ENCODE measurements around the gene ACOXL.
"Not testable (repeated sequence)": the region's sequence is repeated elsewhere in the genome, so short reads cannot be mapped to it uniquely, and the experiment has no call there.

ACOXL gene

DNA sequence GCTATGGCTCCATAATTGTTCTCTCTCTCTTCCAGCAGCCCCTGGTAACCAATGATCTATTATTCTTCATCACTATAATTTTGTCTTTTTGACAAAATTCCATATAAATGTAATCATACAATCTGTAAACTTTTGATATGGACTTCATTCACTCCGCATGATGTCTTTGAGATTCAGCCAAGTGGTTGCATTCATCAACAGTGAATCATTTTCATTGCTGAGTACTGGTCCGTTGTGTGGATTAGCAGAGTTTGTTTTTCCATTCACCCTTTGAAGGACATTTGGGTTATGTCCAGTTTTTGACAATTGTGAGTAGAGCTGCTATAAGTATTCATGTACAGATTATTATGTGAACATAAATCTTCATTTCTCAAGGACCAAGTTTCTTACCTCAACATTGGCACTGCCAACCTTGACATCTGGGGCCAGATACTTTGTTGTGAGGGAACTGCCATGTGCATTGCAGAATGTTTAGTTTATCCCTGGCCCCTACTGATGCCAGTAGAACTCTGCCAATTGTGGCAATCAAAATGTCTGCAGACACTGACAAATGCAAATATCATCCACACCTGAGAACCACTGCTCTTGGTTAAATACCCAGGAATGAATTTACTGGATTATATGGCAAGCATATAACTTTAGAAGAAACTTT lies 340.0 kb downstream of the ACOXL start:
- no peak for DNase-seq

- DNase-seq, result not testable (repeated sequence)
Observed at GRCh38 chr2:111082659-111083058, 350.3 kb downstream of the ACOXL start.

GRCh38 chr2:111091811-111092211 lies 359.4 kb downstream of the ACOXL start:
- DNase-seq, result no peak

DNA sequence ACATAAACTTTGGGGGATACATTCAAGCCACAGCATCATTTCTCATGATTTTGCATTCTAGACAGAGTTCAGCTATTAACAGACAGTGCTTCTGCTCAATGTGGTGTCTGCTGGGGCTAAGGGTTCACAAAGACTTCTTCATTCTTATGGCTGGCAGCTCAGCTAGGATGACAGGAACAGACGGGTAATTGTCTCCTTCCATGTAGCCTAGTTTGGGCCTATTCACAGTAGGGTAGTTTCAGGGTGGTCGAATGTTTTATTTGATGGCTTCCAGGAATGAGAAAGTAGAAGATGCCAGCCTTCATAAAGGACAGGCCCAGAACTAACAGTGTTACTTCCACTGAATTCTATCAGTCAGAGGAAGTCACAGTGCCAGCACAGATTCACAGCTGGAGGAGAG lies 362.3 kb downstream of the ACOXL start:
- no peak for DNase-seq

GRCh38 chr2:111095434-111095833 lies 363.1 kb downstream of the ACOXL start:
- DNase-seq, result no peak

- DNase-seq, result no peak
Observed at GRCh38 chr2:111099402-111099801, 367.0 kb downstream of the ACOXL start.

- DNase-seq, result no peak
Observed at GRCh38 chr2:111100087-111100764, 367.9 kb downstream of the ACOXL start.

- DNase-seq, result peak; percentile 12
Observed at GRCh38 chr2:111100765-111101162, 368.4 kb downstream of the ACOXL start.

DNA sequence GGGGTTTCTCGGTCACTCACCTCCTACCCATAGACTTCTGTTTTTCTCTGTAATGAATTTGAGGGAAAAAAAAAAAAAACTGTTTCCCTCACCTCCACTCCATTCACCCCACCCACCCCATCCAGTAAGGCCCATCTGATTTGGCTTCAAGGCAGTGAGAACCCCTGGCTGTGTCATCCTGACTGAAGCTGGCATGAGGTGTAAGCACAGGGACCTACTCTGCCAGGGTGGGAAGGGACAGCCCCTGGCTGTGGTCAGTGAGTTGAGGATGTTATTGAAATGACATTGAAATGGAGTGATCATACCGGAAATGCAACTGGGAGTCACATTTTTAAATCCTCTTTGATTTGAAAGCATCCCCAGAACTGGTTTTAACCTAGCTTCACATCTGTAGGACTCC lies 369.2 kb downstream of the ACOXL start:
- no peak for DNase-seq

GRCh38 chr2:111102216-111102615 lies 369.8 kb downstream of the ACOXL start:
- DNase-seq, result no peak

DNA sequence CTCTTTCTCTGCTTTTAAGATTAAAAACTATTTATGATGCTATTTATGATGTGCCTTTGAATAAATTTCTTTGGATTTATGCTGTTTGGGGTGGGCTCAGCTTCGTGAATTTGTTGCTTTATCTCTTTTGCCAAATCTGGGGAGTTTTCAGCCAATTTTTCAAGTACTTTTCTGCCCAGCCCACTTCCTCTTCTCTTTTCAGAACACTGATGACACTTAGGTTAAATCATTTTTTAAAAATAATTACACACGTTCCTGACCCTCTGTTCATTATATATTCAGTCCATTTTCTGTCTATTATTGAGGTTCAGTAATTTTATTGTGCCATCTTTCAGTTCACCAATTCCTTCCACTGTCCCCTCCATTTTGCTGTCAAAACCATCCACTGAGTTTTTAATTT lies 373.6 kb downstream of the ACOXL start:
- DNase-seq, result no peak

GRCh38 chr2:111106706-111107105 lies 374.3 kb downstream of the ACOXL start:
- no peak for DNase-seq

DNA sequence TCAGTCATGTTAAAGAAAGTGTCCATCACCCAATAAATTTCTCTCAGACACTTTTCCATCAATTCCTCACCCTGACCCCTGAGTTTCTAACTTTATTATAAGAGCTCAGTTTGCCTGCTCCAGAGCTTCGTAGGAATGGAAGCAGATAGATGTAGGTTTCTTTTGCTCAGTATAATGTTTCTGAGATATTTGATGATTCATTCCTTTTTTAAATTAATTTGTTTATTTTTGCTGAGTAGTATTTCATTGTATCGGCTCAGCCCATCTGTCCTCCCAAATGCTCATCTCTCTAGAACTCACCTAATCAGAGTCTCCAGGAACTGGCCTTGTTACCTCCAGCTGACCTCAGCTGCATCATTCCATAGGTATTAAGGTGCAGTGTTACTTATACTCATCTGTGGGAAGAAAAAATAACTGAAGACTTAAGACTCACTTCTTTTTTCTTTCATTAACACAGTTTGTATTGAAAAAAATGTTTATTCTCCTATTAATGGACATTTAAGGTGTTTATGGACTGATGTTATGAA lies 376.4 kb downstream of the ACOXL start:
- no peak for DNase-seq

- no peak for DNase-seq
Observed at GRCh38 chr2:111111101-111111755, 378.9 kb downstream of the ACOXL start.

GRCh38 chr2:111113838-111114237 lies 381.5 kb downstream of the ACOXL start:
- DNase-seq, result no peak

- DNase-seq, result no peak
Observed at GRCh38 chr2:111116011-111116746, 383.8 kb downstream of the ACOXL start.

- peak; percentile 79 for DNase-seq
Observed at GRCh38 chr2:111116843-111117597, 384.6 kb downstream of the ACOXL start.

GRCh38 chr2:111117598-111118480 lies 385.5 kb downstream of the ACOXL start:
- peak; percentile 19 for DNase-seq

GRCh38 chr2:111118481-111118980 lies 386.2 kb downstream of the ACOXL start:
- no peak for DNase-seq

DNA sequence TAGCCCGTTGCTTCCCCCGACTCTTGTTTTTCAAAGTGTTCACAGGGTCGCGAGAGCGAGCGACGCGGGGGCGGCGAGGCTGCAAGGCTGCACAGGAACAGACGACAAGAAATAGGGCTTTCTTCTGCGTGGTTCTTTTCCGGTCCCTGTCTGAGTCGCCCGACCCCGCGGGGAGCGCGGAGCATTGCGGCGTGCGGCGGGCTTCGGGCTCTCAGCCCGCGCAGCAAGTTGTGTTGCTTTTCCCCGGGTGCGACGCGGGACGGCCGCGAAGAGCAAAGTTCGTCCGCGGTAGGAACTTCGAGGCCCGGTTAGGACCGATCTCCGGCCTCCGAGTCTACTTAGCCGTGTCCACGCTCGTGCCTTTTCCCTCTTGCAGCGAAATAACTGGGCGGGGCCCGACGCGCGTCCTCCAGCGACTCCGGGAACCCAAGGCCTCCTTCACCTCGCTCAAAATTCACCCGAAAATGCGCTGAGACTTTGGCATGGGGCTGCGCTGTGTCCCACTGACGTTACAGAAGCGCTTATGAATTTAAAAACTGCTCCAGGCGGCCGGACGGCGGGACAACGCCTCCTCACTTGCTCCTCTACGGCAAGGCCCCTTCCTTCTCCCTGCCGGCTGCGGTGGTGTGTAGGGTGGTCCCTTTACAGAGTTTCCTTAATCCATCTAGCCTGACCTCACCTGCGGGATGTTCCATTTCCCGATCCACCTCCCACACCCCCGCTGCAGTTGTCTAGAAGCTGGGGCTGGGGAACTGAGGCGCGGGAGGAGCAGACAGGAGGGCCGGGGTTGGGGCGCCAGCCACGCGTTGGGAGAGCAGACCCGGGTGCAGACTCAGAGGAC lies 386.8 kb downstream of the ACOXL start:
- peak; percentile 24 for DNase-seq
